CD4-positive, alpha-beta T cell (primary cell): ENCODE results near the gene OTUB1. TPM values are rescaled to one million over a fixed set of nuclear protein-coding genes. Genes with fewer than 3 reads are reported as not detected.

Source experiments
- ATAC-seq: fragments of 200-7000 bp; cut with Tn5 transposase; one replicate; pipeline ENCODE4 v1.10.0; 2022; ENCODE audit warnings: mild to moderate bottlenecking; ENCODE audit not compliant: poor library complexity
- CTCF ChIA-PET: fragments of 350-600 bp; sonication (Branson Sonifier 250); formaldehyde crosslinking; loops from one replicate; lab custom pipeline; 2021; ENCODE audit warnings: antibody characterized with exemption, inconsistent platforms; lab: Charles Lee
- POLR2A ChIA-PET: fragments of 350-600 bp; sonication (Branson Sonifier 250); formaldehyde crosslinking; loops from one replicate; lab custom pipeline; 2021; ENCODE audit warnings: antibody characterized with exemption, inconsistent platforms; lab: Charles Lee
- DNase-seq, 14 experiments: peaks; one replicate each; pipeline ENCODE4 v3.0.0-alpha.2; 2013 to 2020; ENCODE audit warnings: mixed read lengths in 2 of 14
- H3K27ac ChIP-seq, 2 donors: one replicate each; pipeline versions ENCODE4 v1.5.1 to v1.7.0; 2013; ENCODE audit warnings: low read length in 2 of 2, low read depth in 1 of 2, mild to moderate bottlenecking in 1 of 2
- H3K27me3 ChIP-seq, 2 experiments: 1 replicate in 1 of 2; 2 replicates in 1 of 2; pipeline versions ENCODE4 v1.6.1 to v1.7.0; 2013; ENCODE audit warnings: low read length in 2 of 2, control low read depth in 1 of 2, mild to moderate bottlenecking in 1 of 2, moderate library complexity in 1 of 2; ENCODE audit not compliant: insufficient read depth in 2 of 2, control insufficient read depth in 1 of 2
- H3K36me3 ChIP-seq: one replicate; pipeline ENCODE4 v1.6.1; 2013; ENCODE audit warnings: low read length, control low read depth; ENCODE audit not compliant: insufficient read depth
- H3K4me1 ChIP-seq: one replicate; pipeline ENCODE4 v1.6.1; 2013; ENCODE audit warnings: low read length, control low read depth; ENCODE audit not compliant: insufficient read depth
- H3K4me3 ChIP-seq: one replicate; pipeline ENCODE4 v1.5.1; 2013; ENCODE audit warnings: mild to moderate bottlenecking, low read length, moderate library complexity
- H3K9me3 ChIP-seq, 2 experiments: 1 replicate in 1 of 2; 2 replicates in 1 of 2; pipeline versions ENCODE4 v1.6.1 to v1.7.0; 2013; ENCODE audit warnings: low read length in 2 of 2, mild to moderate bottlenecking in 2 of 2, control low read depth in 1 of 2, moderate library complexity in 1 of 2; ENCODE audit not compliant: control insufficient read depth in 1 of 2, insufficient read depth in 1 of 2
- H3K27ac Mint-ChIP-seq: one replicate; pipeline ENCODE4 v1.8.0; 2020; ENCODE audit warnings: mixed read lengths
- H3K27me3 Mint-ChIP-seq: one replicate; pipeline ENCODE4 v1.8.0; 2021; ENCODE audit warnings: mixed read lengths
- H3K36me3 Mint-ChIP-seq: one replicate; pipeline ENCODE4 v1.8.0; 2021; ENCODE audit warnings: low read depth, mixed read lengths
- H3K4me1 Mint-ChIP-seq: one replicate; pipeline ENCODE4 v1.8.0; 2021; ENCODE audit warnings: low read depth, mixed read lengths
- H3K4me3 Mint-ChIP-seq: one replicate; pipeline ENCODE4 v1.8.0; 2020; ENCODE audit warnings: mild to moderate bottlenecking, mixed read lengths
- H3K9me3 Mint-ChIP-seq: one replicate; pipeline ENCODE4 v1.8.0; 2020; ENCODE audit warnings: mixed read lengths
- intact Hi-C, 2 experiments: fragments of 100-400 bp; cut with DNase I in 1 of 2; cut with micrococcal nuclease in 1 of 2; formaldehyde crosslinking; loops; one replicate each; pipeline versions ENCODE4 v1.15.1 to v1.9.0; 2023 to 2025; cut with DNase I, micrococcal nuclease
- total RNA-seq, 174 experiments: library from RNA in 2 of 174; stranded (reverse) in 2 of 174; gene quantifications; one replicate each; pipeline ENCODE4 v1.2.3 and lab custom pipeline; 2021 to 2026
- TF ChIP-seq, protein P1 (sequence below): fragments of 200-600 bp; IDR thresholded peaks from one replicate; pipeline ENCODE4 v1.8.0; 2022; ENCODE audit warnings: antibody characterized with exemption, mild to moderate bottlenecking

The OTUB1 gene
- total RNA-seq, 2 experiments from 2014 or later, result 57.5 to 60.0 TPM

DNA sequence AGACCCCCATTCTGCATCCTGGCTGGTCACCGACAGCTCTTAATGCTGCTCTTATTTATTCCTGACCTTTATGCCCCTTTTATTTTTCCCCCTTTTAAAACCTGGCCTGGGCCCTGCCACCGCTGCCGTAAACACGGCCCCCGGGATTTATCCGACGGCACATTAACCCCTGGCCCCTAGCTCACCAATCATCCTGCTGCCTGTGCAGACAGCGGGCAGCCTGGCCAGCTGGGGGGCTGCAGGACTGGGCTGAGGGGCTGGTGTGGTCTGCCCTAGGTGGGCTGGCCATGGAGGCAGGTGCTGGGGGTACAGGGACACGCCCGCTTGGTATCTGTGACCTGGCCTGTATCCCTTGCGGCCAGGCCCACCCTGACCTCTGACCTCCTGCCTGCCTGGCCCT is 28.1 kb downstream of the OTUB1 start:
- ATAC-seq (no peak), DNase-seq (no peak)
- TF ChIP-seq, protein P1, sequence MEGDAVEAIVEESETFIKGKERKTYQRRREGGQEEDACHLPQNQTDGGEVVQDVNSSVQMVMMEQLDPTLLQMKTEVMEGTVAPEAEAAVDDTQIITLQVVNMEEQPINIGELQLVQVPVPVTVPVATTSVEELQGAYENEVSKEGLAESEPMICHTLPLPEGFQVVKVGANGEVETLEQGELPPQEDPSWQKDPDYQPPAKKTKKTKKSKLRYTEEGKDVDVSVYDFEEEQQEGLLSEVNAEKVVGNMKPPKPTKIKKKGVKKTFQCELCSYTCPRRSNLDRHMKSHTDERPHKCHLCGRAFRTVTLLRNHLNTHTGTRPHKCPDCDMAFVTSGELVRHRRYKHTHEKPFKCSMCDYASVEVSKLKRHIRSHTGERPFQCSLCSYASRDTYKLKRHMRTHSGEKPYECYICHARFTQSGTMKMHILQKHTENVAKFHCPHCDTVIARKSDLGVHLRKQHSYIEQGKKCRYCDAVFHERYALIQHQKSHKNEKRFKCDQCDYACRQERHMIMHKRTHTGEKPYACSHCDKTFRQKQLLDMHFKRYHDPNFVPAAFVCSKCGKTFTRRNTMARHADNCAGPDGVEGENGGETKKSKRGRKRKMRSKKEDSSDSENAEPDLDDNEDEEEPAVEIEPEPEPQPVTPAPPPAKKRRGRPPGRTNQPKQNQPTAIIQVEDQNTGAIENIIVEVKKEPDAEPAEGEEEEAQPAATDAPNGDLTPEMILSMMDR, result no peak
- POLR2A ChIA-PET, result no interaction called here
- Histone ChIP-seq H3K4me1 (no peaks in the 10 kb centered on the region), H3K27me3 (peaks cover 3 to 4% of the 10 kb centered on the region in 2 experiments), H3K36me3 (no peaks in the 10 kb centered on the region), H3K27ac (no peak overlapping the region), H3K9me3 (peaks cover 8 to 24% of the 10 kb centered on the region in 2 experiments), H3K4me3 (no peak overlapping the region)
- H3K4me1 Mint-ChIP-seq, result no peaks in the 10 kb centered on the region
- H3K9me3 Mint-ChIP-seq, result no peaks in the 10 kb centered on the region
- H3K4me3 Mint-ChIP-seq, result no peak overlapping the region
- CTCF ChIA-PET, result no interaction called here
- H3K27ac Mint-ChIP-seq, result no peak overlapping the region
- H3K36me3 Mint-ChIP-seq, result no peaks in the 10 kb centered on the region
- peaks cover 3% of the 10 kb centered on the region for H3K27me3 Mint-ChIP-seq
- intact Hi-C loops, result no loop called here

DNA sequence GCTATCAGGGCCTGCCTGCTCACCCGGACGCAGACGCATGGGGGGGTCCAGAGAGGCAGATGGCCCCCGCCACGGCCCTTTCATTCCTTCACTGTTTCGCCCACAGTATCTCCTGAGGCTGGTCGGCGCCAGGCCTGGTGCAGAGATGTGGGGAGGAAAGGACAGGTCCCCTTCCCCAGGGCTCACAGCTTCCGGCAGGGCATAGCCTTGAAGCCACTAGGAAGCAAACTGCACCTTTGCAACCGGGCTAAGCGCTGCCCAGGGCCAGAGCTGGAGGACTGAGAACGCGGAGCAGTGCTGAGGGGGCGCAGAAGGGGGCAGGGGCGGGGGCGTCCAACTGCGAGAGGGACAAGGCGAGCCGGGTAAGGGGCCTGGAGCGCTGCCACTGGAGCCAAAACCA is 29.3 kb downstream of the OTUB1 start:
- ChIA-PET POLR2A (no interaction called here), CTCF (no interaction called here)
- Mint-ChIP-seq H3K9me3 (no peaks in the 10 kb centered on the region), H3K4me1 (no peaks in the 10 kb centered on the region), H3K4me3 (no peak overlapping the region), H3K27me3 (peaks cover 3% of the 10 kb centered on the region), H3K27ac (no peak overlapping the region), H3K36me3 (no peaks in the 10 kb centered on the region)
- Histone ChIP-seq H3K36me3 (no peaks in the 10 kb centered on the region), H3K9me3 (peaks cover 4 to 12% of the 10 kb centered on the region in 2 experiments), H3K27me3 (no peaks in the 10 kb centered on the region), H3K27ac (no peak overlapping the region), H3K4me1 (no peaks in the 10 kb centered on the region), H3K4me3 (no peak overlapping the region)
- no peak for ATAC-seq
- intact Hi-C loops, result no loop called here
- TF ChIP-seq, protein P1, result no peak
- DNase-seq, result no peak

DNA sequence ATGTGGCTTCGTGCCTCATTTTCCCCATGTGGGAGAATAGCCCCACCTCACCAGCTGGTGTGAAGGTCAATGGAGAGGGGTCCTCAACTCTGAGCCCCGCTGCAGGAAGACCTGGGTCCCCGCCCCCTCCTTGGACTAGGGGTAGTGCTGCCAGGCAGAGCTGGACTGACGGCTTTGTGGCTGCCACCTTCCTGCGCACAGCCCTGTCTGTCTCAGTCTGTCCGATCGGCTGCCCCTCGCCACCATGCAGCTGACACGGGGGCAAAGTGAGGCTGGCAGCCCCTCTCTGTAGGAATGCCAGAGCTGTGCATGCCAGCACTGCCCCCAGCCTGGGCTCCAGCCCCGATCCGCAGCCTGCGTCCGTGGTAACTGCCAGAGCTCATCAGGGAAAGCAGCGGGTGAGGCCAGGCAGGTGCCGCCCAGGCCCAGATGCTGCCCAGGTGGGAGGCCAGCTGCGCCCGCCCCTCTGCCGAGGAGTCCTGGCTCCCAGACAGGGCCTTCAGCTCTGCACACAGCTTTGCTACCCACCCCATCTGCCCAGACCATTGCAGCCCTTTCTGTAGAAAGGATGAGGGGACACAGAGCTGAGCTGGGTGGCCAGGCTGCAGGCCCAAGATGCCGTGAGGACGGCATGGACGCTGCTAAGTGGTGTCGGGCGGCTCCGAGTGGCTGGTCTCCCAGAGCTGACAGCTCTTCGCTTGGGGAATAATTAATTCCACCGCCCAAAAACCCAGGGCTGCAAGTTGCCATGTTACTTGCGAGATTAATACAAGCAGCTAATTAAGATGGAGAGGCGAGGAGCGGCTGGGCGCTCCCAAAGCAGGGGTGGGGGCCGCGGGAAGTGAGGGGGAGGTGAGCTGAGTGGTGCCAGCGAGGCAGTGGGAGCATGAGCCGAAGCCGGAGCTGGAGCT is 30.0 kb downstream of the OTUB1 start:
- POLR2A ChIA-PET, result interaction anchor here (0.7 kb wide), 1 partner anchor 12 kb away, joined by 3 read pairs; no protein-coding TSS in a partner anchor
- Histone ChIP-seq H3K27ac (no peak overlapping the region), H3K4me1 (no peaks in the 10 kb centered on the region), H3K27me3 (no peaks in the 10 kb centered on the region), H3K9me3 (peaks cover 0 to 6% of the 10 kb centered on the region in 2 experiments), H3K36me3 (no peaks in the 10 kb centered on the region), H3K4me3 (no peak overlapping the region)
- intact Hi-C loops, result no loop called here
- CTCF ChIA-PET, result no interaction called here
- no peak overlapping the region for H3K27ac Mint-ChIP-seq
- no peaks in the 10 kb centered on the region for H3K36me3 Mint-ChIP-seq
- peaks cover 2% of the 10 kb centered on the region for H3K27me3 Mint-ChIP-seq
- no peak for ATAC-seq
- no peak for DNase-seq
- TF ChIP-seq, protein P1, result no peak
- no peaks in the 10 kb centered on the region for H3K4me1 Mint-ChIP-seq
- H3K4me3 Mint-ChIP-seq, result no peak overlapping the region
- no peaks in the 10 kb centered on the region for H3K9me3 Mint-ChIP-seq
